SK-N-DZ (cell line): ENCODE results near the gene CYB5D1.

Experiments
- DNase-seq: peaks from one replicate; pipeline ENCODE4 v3.0.0-alpha.2; 2015; ENCODE audit warnings: low spot score

CYB5D1 gene

DNA sequence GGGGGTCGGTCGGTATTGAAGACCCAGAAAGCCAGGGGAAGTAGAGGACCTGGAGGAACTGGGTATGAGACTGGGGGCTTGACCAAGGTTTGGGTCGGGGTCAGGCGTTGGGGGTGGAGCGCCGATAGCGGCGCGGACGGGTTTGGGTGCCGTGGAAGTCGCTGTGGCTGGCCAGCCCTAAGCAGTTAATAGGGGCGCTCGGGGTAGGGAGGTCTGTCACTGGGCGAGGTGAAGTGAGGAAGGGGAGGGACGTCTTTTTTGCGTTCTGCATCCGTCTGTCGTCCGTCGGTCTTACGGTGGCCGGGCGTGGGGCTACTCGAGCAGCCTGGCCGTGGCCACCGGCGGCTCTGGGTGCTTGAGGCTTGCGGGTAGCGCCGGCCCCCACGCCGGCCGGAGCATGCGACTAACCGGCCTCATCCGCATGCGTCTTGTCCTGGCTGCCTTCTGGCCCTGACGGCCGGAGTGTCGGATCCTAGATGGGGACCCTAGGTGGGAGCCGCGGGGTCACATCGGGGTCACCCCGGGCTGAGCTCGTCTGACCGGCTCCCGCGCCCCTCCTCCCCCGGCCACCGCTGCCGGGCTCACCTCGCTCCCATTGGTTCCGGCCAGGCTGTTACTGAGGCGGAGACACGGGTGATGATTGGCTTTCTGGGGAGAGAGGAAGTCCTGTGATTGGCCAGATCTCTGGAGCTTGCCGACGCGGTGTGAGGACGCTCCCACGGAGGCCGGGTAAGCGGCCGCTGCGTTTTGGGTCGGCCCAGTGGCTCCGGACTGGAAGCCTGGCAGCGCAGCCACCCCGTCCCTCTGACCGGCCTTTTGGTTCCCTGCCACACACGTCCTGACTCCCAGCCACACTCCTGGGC lies 13.3 kb upstream of the CYB5D1 start:
- DNase-seq: peak; percentile 93

DNA sequence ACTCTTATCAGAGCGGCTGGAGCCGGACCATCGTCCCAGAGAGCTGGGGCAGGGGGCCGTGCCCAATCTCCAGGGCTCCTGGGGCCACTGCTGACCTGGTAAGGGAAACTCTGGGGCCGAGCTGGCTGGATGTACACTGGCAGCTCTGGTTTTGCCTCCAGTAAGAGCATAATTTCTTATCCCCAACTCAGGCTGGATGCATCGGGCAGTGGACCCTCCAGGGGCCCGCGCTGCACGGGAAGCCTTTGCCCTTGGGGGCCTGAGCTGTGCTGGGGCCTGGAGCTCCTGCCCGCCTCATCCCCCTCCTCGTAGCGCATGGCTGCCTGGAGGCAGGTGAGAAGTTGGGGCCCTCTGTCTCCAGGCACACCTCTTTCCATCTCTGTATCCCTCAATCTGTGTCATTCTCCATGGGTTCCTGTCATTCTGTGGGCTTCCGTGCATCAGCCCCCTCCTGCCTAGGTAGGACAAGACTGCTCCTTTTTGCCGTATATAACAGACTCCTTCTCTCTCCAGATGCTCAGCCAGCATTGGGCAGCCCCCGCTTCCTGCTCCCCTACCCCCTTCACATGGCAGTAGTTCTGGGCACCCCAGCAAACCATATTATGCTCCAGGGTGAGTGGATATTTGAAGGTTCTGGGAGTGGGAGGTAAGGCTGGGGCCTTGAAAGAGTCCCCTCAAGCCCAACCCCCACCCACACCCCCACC lies 12.3 kb upstream of the CYB5D1 start:
- no peak for DNase-seq

GRCh38 chr17:7846063-7846735 lies 11.6 kb upstream of the CYB5D1 start:
- DNase-seq: no peak

DNA sequence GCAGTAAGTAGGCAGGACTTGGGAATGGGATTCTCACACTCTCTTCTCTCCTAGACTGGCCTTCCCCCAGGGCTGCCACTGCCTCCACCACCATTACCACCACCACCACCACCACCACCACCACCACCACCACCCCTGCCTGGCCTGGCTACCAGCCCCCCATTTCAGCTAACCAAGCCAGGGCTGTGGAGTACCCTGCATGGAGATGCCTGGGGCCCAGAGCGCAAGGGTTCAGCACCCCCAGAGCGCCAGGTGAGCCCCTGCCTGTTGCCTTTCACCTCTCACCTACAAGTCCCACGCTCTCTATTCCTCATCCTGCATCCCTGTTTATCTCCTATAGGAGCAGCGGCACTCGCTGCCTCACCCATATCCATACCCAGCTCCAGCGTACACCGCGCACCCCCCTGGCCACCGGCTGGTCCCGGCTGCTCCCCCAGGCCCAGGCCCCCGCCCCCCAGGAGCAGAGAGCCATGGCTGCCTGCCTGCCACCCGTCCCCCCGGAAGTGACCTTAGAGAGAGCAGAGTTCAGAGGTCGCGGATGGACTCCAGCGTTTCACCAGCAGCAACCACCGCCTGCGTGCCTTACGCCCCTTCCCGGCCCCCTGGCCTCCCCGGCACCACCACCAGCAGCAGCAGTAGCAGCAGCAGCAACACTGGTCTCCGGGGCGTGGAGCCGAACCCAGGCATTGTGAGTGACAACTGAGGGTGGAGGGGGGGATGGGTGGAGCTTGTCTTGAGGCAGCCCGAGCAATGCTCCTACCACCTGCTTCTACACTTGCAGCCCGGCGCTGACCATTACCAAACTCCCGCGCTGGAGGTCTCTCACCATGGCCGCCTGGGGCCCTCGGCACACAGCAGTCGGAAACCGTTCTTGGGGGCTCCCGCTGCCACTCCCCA lies 10.8 kb upstream of the CYB5D1 start:
- no peak for DNase-seq

DNA sequence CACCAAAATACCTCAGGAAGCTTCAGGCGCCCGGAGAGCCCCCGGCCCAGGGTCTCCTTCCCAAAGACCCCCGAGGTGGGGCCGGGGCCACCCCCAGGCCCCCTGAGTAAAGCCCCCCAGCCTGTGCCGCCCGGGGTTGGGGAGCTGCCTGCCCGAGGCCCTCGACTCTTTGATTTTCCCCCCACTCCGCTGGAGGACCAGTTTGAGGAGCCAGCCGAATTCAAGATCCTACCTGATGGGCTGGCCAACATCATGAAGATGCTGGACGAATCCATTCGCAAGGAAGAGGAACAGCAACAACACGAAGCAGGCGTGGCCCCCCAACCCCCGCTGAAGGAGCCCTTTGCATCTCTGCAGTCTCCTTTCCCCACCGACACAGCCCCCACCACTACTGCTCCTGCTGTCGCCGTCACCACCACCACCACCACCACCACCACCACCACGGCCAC lies 9.6 kb upstream of the CYB5D1 start:
- DNase-seq: no peak

DNA sequence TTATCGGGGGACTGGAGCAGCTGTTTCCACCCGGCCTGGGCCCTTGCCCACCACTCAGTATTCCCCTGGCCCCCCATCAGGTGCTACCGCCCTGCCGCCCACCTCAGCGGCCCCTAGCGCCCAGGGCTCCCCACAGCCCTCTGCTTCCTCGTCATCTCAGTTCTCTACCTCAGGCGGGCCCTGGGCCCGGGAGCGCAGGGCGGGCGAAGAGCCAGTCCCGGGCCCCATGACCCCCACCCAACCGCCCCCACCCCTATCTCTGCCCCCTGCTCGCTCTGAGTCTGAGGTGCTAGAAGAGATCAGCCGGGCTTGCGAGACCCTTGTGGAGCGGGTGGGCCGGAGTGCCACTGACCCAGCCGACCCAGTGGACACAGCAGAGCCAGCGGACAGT lies 9.1 kb upstream of the CYB5D1 start:
- no peak for DNase-seq

DNA sequence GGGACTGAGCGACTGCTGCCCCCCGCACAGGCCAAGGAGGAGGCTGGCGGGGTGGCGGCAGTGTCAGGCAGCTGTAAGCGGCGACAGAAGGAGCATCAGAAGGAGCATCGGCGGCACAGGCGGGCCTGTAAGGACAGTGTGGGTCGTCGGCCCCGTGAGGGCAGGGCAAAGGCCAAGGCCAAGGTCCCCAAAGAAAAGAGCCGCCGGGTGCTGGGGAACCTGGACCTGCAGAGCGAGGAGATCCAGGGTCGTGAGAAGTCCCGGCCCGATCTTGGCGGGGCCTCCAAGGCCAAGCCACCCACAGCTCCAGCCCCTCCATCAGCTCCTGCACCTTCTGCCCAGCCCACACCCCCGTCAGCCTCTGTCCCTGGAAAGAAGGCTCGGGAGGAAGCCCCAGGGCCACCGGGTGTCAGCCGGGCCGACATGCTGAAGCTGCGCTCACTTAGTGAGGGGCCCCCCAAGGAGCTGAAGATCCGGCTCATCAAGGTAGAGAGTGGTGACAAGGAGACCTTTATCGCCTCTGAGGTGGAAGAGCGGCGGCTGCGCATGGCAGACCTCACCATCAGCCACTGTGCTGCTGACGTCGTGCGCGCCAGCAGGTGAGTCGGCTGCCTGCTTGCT lies 8.6 kb upstream of the CYB5D1 start:
- DNase-seq: no peak

GRCh38 chr17:7849751-7850504 lies 7.9 kb upstream of the CYB5D1 start:
- DNase-seq: no peak

DNA sequence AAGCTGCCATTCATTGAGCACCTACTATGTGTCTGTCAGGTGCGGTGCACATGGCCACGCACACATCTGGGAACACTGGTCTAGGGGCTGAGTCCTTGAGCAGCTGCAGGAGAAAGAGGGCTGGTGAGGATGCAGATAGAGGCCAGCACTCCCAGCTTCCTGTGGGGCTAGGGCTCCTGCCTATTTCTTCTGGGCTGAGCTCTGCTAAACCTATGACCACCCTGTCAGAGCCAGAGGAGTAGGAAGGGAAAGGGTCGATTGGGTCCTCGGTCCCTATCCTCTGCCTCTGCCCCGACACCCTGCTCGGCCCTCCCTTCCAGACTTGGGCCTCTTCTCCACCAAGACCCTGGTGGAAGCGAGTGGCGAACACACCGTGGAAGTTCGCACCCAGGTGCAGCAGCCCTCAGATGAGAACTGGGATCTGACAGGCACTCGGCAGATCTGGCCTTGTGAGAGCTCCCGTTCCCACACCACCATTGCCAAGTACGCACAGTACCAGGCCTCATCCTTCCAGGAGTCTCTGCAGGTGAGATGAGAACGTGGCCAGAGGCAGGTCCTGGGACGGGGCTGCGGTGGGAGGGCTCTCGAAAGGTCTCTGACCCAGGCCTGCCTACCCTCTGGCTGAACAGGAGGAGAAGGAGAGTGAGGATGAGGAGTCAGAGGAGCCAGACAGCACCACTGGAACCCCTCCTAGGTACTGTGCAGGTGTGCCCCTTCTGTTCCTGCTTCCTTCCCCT lies 6.9 kb upstream of the CYB5D1 start:
- no peak for DNase-seq

GRCh38 chr17:7851438-7852261 lies 6.2 kb upstream of the CYB5D1 start:
- peak; percentile 89 for DNase-seq

GRCh38 chr17:7852262-7852670 lies 5.5 kb upstream of the CYB5D1 start:
- DNase-seq: no peak

DNA sequence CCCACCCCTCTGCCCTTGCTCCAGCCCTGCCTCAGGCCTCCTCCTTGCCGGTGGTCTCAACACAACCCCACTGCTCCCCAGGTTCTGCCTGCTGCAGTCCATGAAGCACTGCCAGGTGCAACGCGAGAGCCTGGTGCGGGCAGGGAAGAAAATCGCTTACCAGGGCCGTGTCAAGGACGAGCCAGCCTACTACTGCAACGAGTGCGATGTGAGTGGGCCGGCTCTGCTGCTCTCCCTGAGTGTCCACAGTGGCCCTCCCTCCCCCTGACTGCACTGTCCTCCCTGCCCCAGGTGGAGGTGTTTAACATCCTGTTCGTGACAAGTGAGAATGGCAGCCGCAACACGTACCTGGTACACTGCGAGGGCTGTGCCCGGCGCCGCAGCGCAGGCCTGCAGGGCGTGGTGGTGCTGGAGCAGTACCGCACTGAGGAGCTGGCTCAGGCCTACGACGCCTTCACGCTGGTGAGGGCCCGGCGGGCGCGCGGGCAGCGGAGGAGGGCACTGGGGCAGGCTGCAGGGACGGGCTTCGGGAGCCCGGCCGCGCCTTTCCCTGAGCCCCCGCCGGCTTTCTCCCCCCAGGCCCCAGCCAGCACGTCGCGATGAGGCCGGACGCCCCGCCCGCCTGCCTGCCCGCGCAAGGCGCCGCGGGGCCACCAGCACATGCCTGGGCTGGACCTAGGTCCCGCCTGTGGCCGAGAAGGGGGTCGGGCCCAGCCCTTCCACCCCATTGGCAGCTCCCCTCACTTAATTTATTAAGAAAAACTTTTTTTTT lies 4.7 kb upstream of the CYB5D1 start:
- no peak for DNase-seq

DNA sequence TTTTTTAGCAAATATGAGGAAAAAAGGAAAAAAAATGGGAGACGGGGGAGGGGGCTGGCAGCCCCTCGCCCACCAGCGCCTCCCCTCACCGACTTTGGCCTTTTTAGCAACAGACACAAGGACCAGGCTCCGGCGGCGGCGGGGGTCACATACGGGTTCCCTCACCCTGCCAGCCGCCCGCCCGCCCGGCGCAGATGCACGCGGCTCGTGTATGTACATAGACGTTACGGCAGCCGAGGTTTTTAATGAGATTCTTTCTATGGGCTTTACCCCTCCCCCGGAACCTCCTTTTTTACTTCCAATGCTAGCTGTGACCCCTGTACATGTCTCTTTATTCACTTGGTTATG lies 4.1 kb upstream of the CYB5D1 start:
- DNase-seq: no peak

- DNase-seq: no peak
Observed at GRCh38 chr17:7854078-7854777, 3.6 kb upstream of the CYB5D1 start.

DNA sequence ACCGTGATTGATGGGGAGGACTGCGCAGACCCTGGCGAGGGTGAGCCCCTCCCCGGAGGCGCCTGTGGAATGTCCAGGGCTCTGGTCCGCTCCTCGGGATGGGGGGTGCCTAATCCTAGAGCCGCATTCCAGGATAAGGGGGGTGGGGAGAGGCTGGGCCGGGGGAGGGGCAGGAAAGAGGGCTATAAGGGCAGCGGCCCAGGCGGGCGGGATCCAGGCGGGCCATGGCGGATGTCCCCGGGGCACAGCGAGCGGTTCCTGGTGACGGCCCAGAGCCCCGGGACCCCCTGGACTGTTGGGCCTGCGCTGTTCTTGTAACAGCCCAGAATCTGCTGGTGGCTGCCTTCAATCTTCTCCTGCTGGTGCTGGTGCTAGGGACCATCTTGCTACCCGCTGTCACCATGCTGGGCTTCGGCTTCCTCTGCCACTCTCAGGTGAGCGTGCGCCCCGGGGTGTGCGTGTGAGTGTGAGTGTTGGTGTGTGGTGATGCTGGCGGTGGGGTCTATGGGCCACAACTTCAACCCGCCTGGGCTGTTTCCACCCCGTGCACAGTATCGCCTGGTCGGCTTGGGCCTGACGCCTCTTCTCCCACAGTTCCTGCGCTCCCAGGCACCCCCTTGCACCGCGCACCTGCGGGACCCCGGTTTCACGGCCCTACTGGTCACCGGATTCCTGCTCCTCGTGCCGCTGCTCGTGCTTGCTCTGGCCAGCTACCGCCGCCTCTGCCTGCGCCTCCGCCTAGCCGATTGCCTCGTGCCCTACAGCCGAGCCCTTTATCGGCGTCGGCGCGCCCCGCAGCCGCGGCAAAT lies 2.7 kb upstream of the CYB5D1 start, which contains the start of gene TMEM88:
Gene TMEM88, plus strand, starts transcription at position 216 of the 809 bp plus-strand sequence. Its CDS starts 9 bp downstream, at position 225.
- no peak for DNase-seq

DNA sequence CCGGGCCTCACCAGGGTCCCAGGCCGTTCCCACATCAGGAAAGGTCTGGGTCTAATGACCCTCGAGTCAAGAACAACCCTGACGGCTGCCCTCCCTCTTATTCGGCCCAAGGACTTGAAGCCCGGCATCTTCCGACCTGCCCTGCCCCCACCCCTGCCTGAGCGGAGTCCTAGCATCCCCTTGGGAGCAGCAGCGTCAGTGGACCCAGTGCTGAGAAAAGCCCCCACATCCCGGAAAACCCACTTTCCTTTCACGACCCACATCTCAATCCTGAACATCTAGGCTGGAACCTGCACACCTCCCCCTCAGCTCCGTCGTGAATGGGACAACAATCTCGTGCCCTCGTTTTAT lies 2.2 kb upstream of the CYB5D1 start:
- DNase-seq: no peak
